ENCODE measurements around the gene PKIG. TPM values are rescaled to one million over a fixed set of nuclear protein-coding genes. Genes with fewer than 3 reads are reported as not detected.

The PKIG gene
- total RNA-seq, 1 experiment from 2014 or later: 27.0 TPM

GRCh38 chr20:44596010-44596409 lies 13.6 kb downstream of the PKIG start:
- Histone ChIP-seq H2AFZ (ENCODE audit: low read length) (no peak overlapping the region), H4K8ac (replicated peaks; ENCODE audit: insufficient read length, low read depth, low read length) (no peak overlapping the region), H3T11ph (ENCODE audit: low read length) (no peak overlapping the region), H3K56ac (ENCODE audit: insufficient read length, low read depth, low read length) (no peak overlapping the region), H2BK5ac (ENCODE audit: insufficient read length, low read length) (no peak overlapping the region), H3K27ac (ENCODE audit: insufficient read length, low read depth, low read length) (no peak overlapping the region), H2BK12ac (ENCODE audit: insufficient read length, low read depth, low read length) (no peak overlapping the region), H3K79me1 (ENCODE audit: insufficient read depth, low read depth, low read length, poor library complexity, severe bottlenecking) (no peaks in the 10 kb centered on the region), H3K4ac (ENCODE audit: low read depth, low read length) (no peak overlapping the region), H4K20me1 (ENCODE audit: control insufficient read depth, insufficient read depth, insufficient read length) (no peaks in the 10 kb centered on the region), H3K4me2 (ENCODE audit: insufficient read depth, insufficient read length, low read length) (no peak overlapping the region), H3K23ac (ENCODE audit: insufficient read length, low read depth, low read length) (no peak overlapping the region), H3K18ac (ENCODE audit: insufficient read length, low read depth, low read length) (no peak overlapping the region), H4K91ac (ENCODE audit: insufficient read length, low read depth, low read length) (no peak overlapping the region), H2BK15ac (ENCODE audit: low read depth, low read length) (no peak overlapping the region), H4K5ac (ENCODE audit: insufficient read length, low read depth, low read length) (no peak overlapping the region), H3K9me3 (ENCODE audit: control insufficient read depth, low read depth, low read length) (no peaks in the 10 kb centered on the region), H2BK120ac (ENCODE audit: low read depth, low read length, poor library complexity, severe bottlenecking) (no peak overlapping the region), H3K14ac (ENCODE audit: insufficient read depth, low read length) (no peak overlapping the region), H2BK20ac (ENCODE audit: low read depth, low read length, poor library complexity, severe bottlenecking) (no peak overlapping the region), H3K27me3 (ENCODE audit: insufficient read depth, low read length) (no peaks in the 10 kb centered on the region), H3K9ac (ENCODE audit: extremely low read depth, insufficient read length, low read length) (no peak overlapping the region), H3K23me2 (ENCODE audit: insufficient read length, low read depth, low read length, poor library complexity, severe bottlenecking) (no peaks in the 10 kb centered on the region), H3K79me2 (ENCODE audit: insufficient read depth, low read length) (no peaks in the 10 kb centered on the region), H3K4me1 (ENCODE audit: insufficient read depth, low read length) (peaks cover 8% of the 10 kb centered on the region; the same call in 1 of the 2 replicates), H2AK5ac (ENCODE audit: insufficient read length, low read length) (no peak overlapping the region)
- H3K9me3 Mint-ChIP-seq: no peaks in the 10 kb centered on the region
- no CpG with 5 or more reads among the region's 4 CpGs for WGBS (ENCODE audit: extremely low coverage, insufficient read length, low lambda C conversion rate)
- DNase-seq: no peak
- no peak for TF ChIP-seq CTCF (conservative IDR thresholded peaks at IDR 0.05)
- peaks cover 32 to 44% of the 10 kb centered on the region in 2 experiments for H3K4me1 Mint-ChIP-seq
- H3K27me3 Mint-ChIP-seq (ENCODE audit: low read depth): no peaks in the 10 kb centered on the region
- no peaks in the 10 kb centered on the region; a peak in 1 of 7 replicates for H3K36me3 Mint-ChIP-seq (ENCODE audit: insufficient read depth in 1 of 3, low read depth in 3 of 3)
- H3K4me3 Mint-ChIP-seq: no peak overlapping the region; a peak in 1 of 5 replicates
- no peak overlapping the region for H3K27ac Mint-ChIP-seq
